K562 (cell line): Measurements from ENCODE around the gene PPT2. TPM values are rescaled to one million over a fixed set of nuclear protein-coding genes. Genes with fewer than 3 reads are reported as not detected.

Source experiments
- ARID1B ChIP-seq: fragments of 450-650 bp; IDR thresholded peaks from 2 replicates; pipeline ENCODE4 v1.6.1; 2016; ENCODE audit warnings: antibody characterized with exemption, mild to moderate bottlenecking, inconsistent platforms
- BCOR ChIP-seq: fragments of 450-650 bp; IDR thresholded peaks from 2 replicates; pipeline ENCODE4 v1.6.1; 2016
- CBX1 ChIP-seq: sonication (generic); IDR thresholded peaks from 2 replicates; pipeline ENCODE4 v1.6.1; 2016; ENCODE audit warnings: antibody characterized with exemption, low read depth, mild to moderate bottlenecking
- CREB1 ChIP-seq, 2 experiments: sonication (generic) in 1 of 2; formaldehyde crosslinking in 1 of 2; IDR thresholded peaks; 2 replicates each; pipeline versions ENCODE4 v1.6.1 to v1.8.0; 2012 to 2022; ENCODE audit warnings: inconsistent platforms in 1 of 2, mild to moderate bottlenecking in 1 of 2, missing genetic modification reagents in 1 of 2, moderate library complexity in 1 of 2
- CREM ChIP-seq: IDR thresholded peaks from 2 replicates; pipeline ENCODE4 v1.6.1; 2014; ENCODE audit warnings: antibody characterized with exemption, low read depth
- CTBP1 ChIP-seq: fragments of 450-650 bp; IDR thresholded peaks from 2 replicates; pipeline ENCODE4 v1.6.1; 2016; ENCODE audit warnings: borderline replicate concordance
- FOXP1 ChIP-seq: sonication (generic); formaldehyde crosslinking; IDR thresholded peaks from 2 replicates; pipeline ENCODE4 v1.8.0; 2022; ENCODE audit warnings: mild to moderate bottlenecking, missing genetic modification reagents
- HNRNPK ChIP-seq: fragments of 200-400 bp; formaldehyde crosslinking; IDR thresholded peaks from one replicate; pipeline ENCODE4 v1.6.1; 2018; ENCODE audit warnings: mild to moderate bottlenecking, low read depth, low read length; ENCODE audit not compliant: poor library complexity, severe bottlenecking
- HNRNPL ChIP-seq: fragments of 200-400 bp; formaldehyde crosslinking; IDR thresholded peaks from 2 replicates; pipeline ENCODE4 v1.6.1; 2017; ENCODE audit warnings: low read depth, mild to moderate bottlenecking, low read length
- HNRNPLL ChIP-seq: fragments of 200-400 bp; formaldehyde crosslinking; IDR thresholded peaks from 2 replicates; pipeline ENCODE4 v1.6.1; 2017; ENCODE audit warnings: low read length, low read depth, mild to moderate bottlenecking; ENCODE audit not compliant: poor library complexity, severe bottlenecking
- ILK ChIP-seq: fragments of 450-650 bp; IDR thresholded peaks from 2 replicates; pipeline ENCODE4 v1.6.1; 2016; ENCODE audit warnings: missing genetic modification characterization, low read depth, mild to moderate bottlenecking, missing compliant biosample characterization, moderate library complexity, borderline replicate concordance
- KDM4B ChIP-seq, 2 experiments: fragments of 450-650 bp in 1 of 2; sonication (generic) in 1 of 2; IDR thresholded peaks; 2 replicates each; pipeline ENCODE4 v1.6.1; 2016 to 2017; ENCODE audit warnings: borderline replicate concordance in 2 of 2, antibody characterized with exemption in 1 of 2, low read depth in 1 of 2, mild to moderate bottlenecking in 1 of 2
- NCOA1 ChIP-seq: fragments of 450-650 bp; IDR thresholded peaks from 2 replicates; pipeline ENCODE4 v1.6.1; 2016; ENCODE audit warnings: low read depth
- NCOR1 ChIP-seq: fragments of 450-650 bp; IDR thresholded peaks from 2 replicates; pipeline ENCODE4 v1.6.1; 2016; ENCODE audit warnings: mild to moderate bottlenecking, moderate library complexity
- PPARD ChIP-seq: fragments of 250-450 bp; sonication (Bioruptor Pico); IDR thresholded peaks from 2 replicates; pipeline ENCODE4 v1.8.0; 2022; ENCODE audit warnings: inconsistent platforms, mild to moderate bottlenecking, moderate library complexity
- PURB ChIP-seq: sonication (generic); formaldehyde crosslinking; IDR thresholded peaks from 2 replicates; pipeline ENCODE4 v1.9.0; 2021; ENCODE audit warnings: low read depth, mild to moderate bottlenecking, missing genetic modification reagents
- RAD21 ChIP-seq, 2 experiments: fragments of 250-450 bp in 1 of 2; fragments of 450-650 bp in 1 of 2; sonication (Bioruptor Pico) in 1 of 2; formaldehyde crosslinking in 1 of 2; IDR thresholded peaks in 1 of 2; conservative IDR thresholded peaks in 1 of 2; 2 replicates each; pipeline versions ENCODE4 v1.4.0 to v1.8.0; 2020 to 2022; ENCODE audit warnings: mild to moderate bottlenecking in 2 of 2, moderate library complexity in 1 of 2
- RNF2 ChIP-seq: sonication (generic); IDR thresholded peaks from 2 replicates; pipeline ENCODE4 v1.6.1; 2016
- SIRT6 ChIP-seq: IDR thresholded peaks from one replicate; pipeline ENCODE4 v1.6.1; 2012; ENCODE audit warnings: low read depth, mild to moderate bottlenecking, control low read depth, inconsistent platforms, low read length, moderate library complexity
- SMARCA4 ChIP-seq: fragments of 450-650 bp; IDR thresholded peaks from 2 replicates; pipeline ENCODE4 v1.6.1; 2016
- SPI1 ChIP-seq: IDR thresholded peaks from 2 replicates; pipeline ENCODE4 v1.6.1; 2011; ENCODE audit warnings: low read depth, low read length, control low read depth, borderline replicate concordance
- TAL1 ChIP-seq: fragments of 450-650 bp; IDR thresholded peaks from 2 replicates; pipeline ENCODE4 v1.6.1; 2016; ENCODE audit warnings: mild to moderate bottlenecking
- USF1 ChIP-seq: sonication (generic); formaldehyde crosslinking; IDR thresholded peaks from 2 replicates; pipeline ENCODE4 v1.9.0; 2022; ENCODE audit warnings: mild to moderate bottlenecking, missing genetic modification reagents
- WHSC1 ChIP-seq: IDR thresholded peaks from one replicate; pipeline ENCODE4 v1.6.1; 2012; ENCODE audit warnings: low read length, control low read depth, inconsistent platforms
- ZBTB7A ChIP-seq: IDR thresholded peaks from 2 replicates; pipeline ENCODE4 v1.6.1; 2011; ENCODE audit warnings: low read depth, mild to moderate bottlenecking, low read length, moderate library complexity, borderline replicate concordance; ENCODE audit not compliant: control insufficient read depth
- ZNF143 ChIP-seq: sonication (generic); formaldehyde crosslinking; IDR thresholded peaks from 2 replicates; pipeline ENCODE4 v1.9.0; 2022; ENCODE audit warnings: mild to moderate bottlenecking, missing genetic modification reagents
- ZNF232 ChIP-seq: sonication (generic); formaldehyde crosslinking; IDR thresholded peaks from 2 replicates; pipeline ENCODE4 v1.8.0; 2022; ENCODE audit warnings: mild to moderate bottlenecking, missing genetic modification reagents
- ZNF24 ChIP-seq: fragments of 450-650 bp; IDR thresholded peaks from 2 replicates; pipeline ENCODE4 v1.6.1; 2016
- ZNF668 ChIP-seq: fragments of 250-450 bp; sonication (Bioruptor Pico); IDR thresholded peaks from 2 replicates; pipeline ENCODE4 v1.8.0; 2022; ENCODE audit warnings: mild to moderate bottlenecking, inconsistent platforms
- ZNF79 ChIP-seq: fragments of 250-450 bp; sonication (Bioruptor Pico); IDR thresholded peaks from 2 replicates; pipeline ENCODE4 v1.4.0; 2020; ENCODE audit warnings: low read depth, mild to moderate bottlenecking, moderate library complexity
- polyA plus RNA-seq, 8 experiments: library from polyadenylated mRNA; depleted of rRNA in 4 of 8; stranded (reverse) in 5 of 8; unstranded in 3 of 8; fragments of >200 nt; fragmentation: Nextera tagmentation in 2 of 8; fragmentation: Illumina TruSeq in 1 of 8; extraction: Ambion mirVana in 2 of 8; extraction: Trizol in 1 of 8; gene quantifications; 2 replicates each; pipeline versions ENCODE4 v1.2.1 to v1.2.3, GENCODE V29; 2011 to 2014; ENCODE audit warnings: inconsistent platforms in 1 of 8, missing spikeins in 1 of 8
- total RNA-seq, 7 experiments: library from RNA; depleted of rRNA in 6 of 7; stranded (reverse); fragments of >200 nt in 6 of 7; fragmentation: Illumina TruSeq in 2 of 7; extraction: Trizol in 2 of 7; gene quantifications; 2 replicates each; pipeline versions ENCODE4 v1.2.1 to v1.2.3, GENCODE V29; 2011 to 2021; ENCODE audit warnings: low replicate concordance in 1 of 7

PPT2 gene
- total and polyA plus RNA-seq, 9 of the 15 experiments (the other 6 are each of a cell fraction or from before 2014, with no cell fraction given), result 27.4 to 98.8 (median 69.9) TPM

- TF ChIP-seq ZNF24 (0 out of 2 replicates have a peak, but pooled peaks have one; percentile 47), CREB1 (IDR thresholded peaks at IDR 0.05) (no peak), CREB1 (CRISPR knock-in tag; IDR thresholded peaks at IDR 0.05) (0 out of 2 replicates have a peak, but pooled peaks have one; percentile 17), TAL1 (peak; percentile 63; the same call in 1 of the 2 replicates), ZBTB7A (0 out of 2 replicates have a peak, but pooled peaks have one; percentile 4), RNF2 (no peak), KDM4B (IDR thresholded peaks at IDR 0.05; ENCODE audit: borderline replicate concordance in 2 of 2, low read depth in 1 of 2) (0 out of 4 replicates have a peak, but pooled peaks of 1 of the 2 experiments have one; percentile 10), ZNF668 (CRISPR knock-in tag) (no peak), ZNF79 (CRISPR knock-in tag) (no peak), CBX1 (no peak), ZNF143 (peak; percentile 45; the same call in 1 of the 2 replicates), RAD21 (CRISPR knock-in tag; conservative IDR thresholded peaks at IDR 0.05 in 1 of 2, IDR thresholded peaks at IDR 0.05 in 1 of 2) (peak in 1 of 2 experiments; percentile 44; a peak in 2 of 4 replicates), ILK (no peak), HNRNPK (no peak), HNRNPLL (no peak), NCOA1 (no peak), PURB (CRISPR knock-in tag) (0 out of 2 replicates have a peak, but pooled peaks have one; percentile 61), SPI1 (peak; percentile 46; the same call in 1 of the 2 replicates), BCOR (peak; percentile 7; the same call in 1 of the 2 replicates), NCOR1 (peak; percentile 56; the same call in 1 of the 2 replicates), PPARD (no peak), CTBP1 (0 out of 2 replicates have a peak, but pooled peaks have one; percentile 9), FOXP1 (CRISPR knock-in tag) (peak; percentile 70), USF1 (CRISPR knock-in tag) (peak; percentile 34; the same call in 1 of the 2 replicates), WHSC1 (no peak), HNRNPL (no peak), SIRT6 (no peak), ARID1B (peak; percentile 46; the same call in 1 of the 2 replicates), SMARCA4 (0 out of 2 replicates have a peak, but pooled peaks have one; percentile 7), ZNF232 (CRISPR knock-in tag) (peak; percentile 12; the same call in 1 of the 2 replicates), CREM (peak; percentile 36)
Observed at GRCh38 chr6:32196682-32197616, 43.0 kb downstream of the PPT2 start (continued).
